Endothelial cell of umbilical vein (primary cell): ENCODE results near the gene TULP4. TPM values are rescaled to one million over a fixed set of nuclear protein-coding genes. Genes with fewer than 3 reads are reported as not detected.

ENCODE experiments used
- BruUV-seq: library from RNA; stranded (reverse); fragments of 400-500 nt; replicated peaks from 2 replicates; lab custom pipeline; 2021; lab: Mats Ljungman, UMichigan
- CTCF ChIA-PET: fragments of 300-600, 350-600 bp; sonication (Branson Sonifier 250); formaldehyde crosslinking; loops from one replicate; lab custom pipeline; 2021; ENCODE audit warnings: antibody characterized with exemption, inconsistent platforms; lab: Charles Lee
- POLR2A ChIA-PET: fragments of 300-600, 350-600 bp; sonication (Branson Sonifier 250); formaldehyde crosslinking; loops from one replicate; lab custom pipeline; 2021; ENCODE audit warnings: antibody characterized with exemption, inconsistent platforms; lab: Charles Lee
- DNase-seq: peaks from one replicate; pipeline ENCODE4 v3.0.0-alpha.2; 2011; ENCODE audit warnings: low read depth, low spot score
- FAIRE-seq: peaks from 2 replicates; lab custom pipeline; 2011; peaks lifted over from hg19 to GRCh38; lab: Jason Lieb, UNC
- H2AFZ ChIP-seq: 2 replicates; pipeline ENCODE4 v1.6.0; 2012; ENCODE audit warnings: low read depth, low read length, control low read depth, inconsistent platforms
- H3K27ac ChIP-seq: 2 replicates; pipeline ENCODE4 v1.5.1; 2011; ENCODE audit warnings: low read depth, mild to moderate bottlenecking, control low read depth, low read length, moderate library complexity; ENCODE audit not compliant: insufficient read depth
- H3K27me3 ChIP-seq, 2 experiments: 2 replicates each; pipeline versions ENCODE4 v1.6.0 to v1.6.1; 2011; ENCODE audit warnings: low read length in 2 of 2, mixed read lengths in 1 of 2; ENCODE audit not compliant: control insufficient read depth in 2 of 2, insufficient read depth in 2 of 2
- H3K36me3 ChIP-seq, 2 experiments: 2 replicates in 1 of 2; 3 replicates in 1 of 2; pipeline ENCODE4 v1.5.1; 2011; ENCODE audit warnings: low read length in 2 of 2, mild to moderate bottlenecking in 1 of 2, moderate library complexity in 1 of 2; ENCODE audit not compliant: control insufficient read depth in 2 of 2, insufficient read depth in 2 of 2; ENCODE audit errors: extremely low read depth in 1 of 2
- H3K4me1 ChIP-seq: 3 replicates; pipeline ENCODE4 v1.5.1; 2011; ENCODE audit warnings: mild to moderate bottlenecking, low read length; ENCODE audit not compliant: control insufficient read depth, insufficient read depth; ENCODE audit errors: extremely low read depth
- H3K4me2 ChIP-seq: 2 replicates; pipeline ENCODE4 v1.6.1; 2011; ENCODE audit warnings: low read length, control low read depth, mixed read lengths; ENCODE audit not compliant: insufficient read depth
- H3K4me3 ChIP-seq, 3 experiments: fragments of 200-600 bp in 1 of 3; sonication (generic), shearing (Covaris generic) in 1 of 3; replicated peaks in 1 of 3; 2 replicates each; pipeline ENCODE4 v1.5.1; 2011 to 2016; ENCODE audit warnings: control low read depth in 3 of 3, low read length in 3 of 3, mild to moderate bottlenecking in 2 of 3, inconsistent platforms in 1 of 3, low read depth in 1 of 3, moderate library complexity in 1 of 3; ENCODE audit not compliant: insufficient read depth in 1 of 3
- H3K79me2 ChIP-seq: 2 replicates; pipeline ENCODE4 v1.6.0; 2012; ENCODE audit warnings: low read length, inconsistent platforms; ENCODE audit not compliant: control insufficient read depth, insufficient read depth
- H3K9ac ChIP-seq: replicated peaks from 2 replicates; pipeline ENCODE3; 2011; ENCODE audit warnings: low read length, control low read depth; ENCODE audit not compliant: insufficient read depth; ENCODE audit errors: extremely low read depth
- H3K9me1 ChIP-seq: replicated peaks from 3 replicates; pipeline ENCODE4 v1.6.0; 2011; ENCODE audit warnings: mild to moderate bottlenecking, low read length; ENCODE audit not compliant: control insufficient read depth, insufficient read depth; ENCODE audit errors: extremely low read depth
- H3K9me3 ChIP-seq: replicated peaks from 2 replicates; pipeline ENCODE4 v1.5.1; 2012; ENCODE audit warnings: low read length, inconsistent platforms; ENCODE audit not compliant: control insufficient read depth, insufficient read depth
- H4K20me1 ChIP-seq: replicated peaks from 2 replicates; pipeline ENCODE3; 2011; ENCODE audit warnings: mild to moderate bottlenecking, low read length; ENCODE audit not compliant: control insufficient read depth, insufficient read depth; ENCODE audit errors: extremely low read depth
- EZH2 ChIP-seq: IDR thresholded peaks from 2 replicates; pipeline ENCODE4 v1.6.1; 2012; ENCODE audit warnings: borderline replicate concordance, low read depth, mild to moderate bottlenecking, moderate library complexity, low read length, inconsistent platforms; ENCODE audit not compliant: severe bottlenecking
- FOS ChIP-seq: IDR thresholded peaks from 2 replicates; pipeline ENCODE4 v1.6.1; 2011; ENCODE audit warnings: mild to moderate bottlenecking, low read length, moderate library complexity, borderline replicate concordance; ENCODE audit not compliant: insufficient read depth
- GATA2 ChIP-seq: IDR thresholded peaks from 2 replicates; pipeline ENCODE4 v1.7.0; 2011; ENCODE audit warnings: low read depth, mild to moderate bottlenecking, moderate library complexity, mixed read lengths, low read length; ENCODE audit not compliant: insufficient read length, insufficient read depth
- JUN ChIP-seq: IDR thresholded peaks from 2 replicates; pipeline ENCODE4 v1.6.1; 2011; ENCODE audit warnings: borderline replicate concordance, low read depth; ENCODE audit not compliant: insufficient read length, insufficient read depth
- MYC ChIP-seq: IDR thresholded peaks from one replicate; pipeline ENCODE4 v1.6.1; 2011; ENCODE audit warnings: mild to moderate bottlenecking, low read depth, low read length
- POLR2A ChIP-seq: IDR thresholded peaks from 2 replicates; pipeline ENCODE4 v1.6.1; 2012; ENCODE audit warnings: low read depth, mild to moderate bottlenecking, control low read depth, low read length
- POLR2AphosphoS5 ChIP-seq: IDR thresholded peaks from 2 replicates; pipeline ENCODE4 v1.6.1; 2012; ENCODE audit warnings: low read depth, mild to moderate bottlenecking, control low read depth, low read length, moderate library complexity; ENCODE audit not compliant: insufficient read depth
- dilution Hi-C: fragments of 300-500 bp; cut with MboI; formaldehyde crosslinking; loops from one replicate; pipeline ENCODE4 v1.15.0; 2019; ENCODE audit warnings: low sequenced_read_pairs; ENCODE audit not compliant: extremely low pct_ligation_motif_present
- intact Hi-C: fragments of 100-400 bp; cut with micrococcal nuclease; formaldehyde crosslinking; loops from one replicate; pipeline ENCODE4 v1.10.0; 2022
- polyA plus RNA-seq, 4 experiments: library from polyadenylated mRNA; depleted of rRNA in 3 of 4; stranded (reverse) in 3 of 4; unstranded in 1 of 4; fragments of >200 nt; gene quantifications; 2 replicates each; pipeline versions ENCODE4 v1.2.1 to v1.2.3, GENCODE V29; 2011 to 2012; ENCODE audit warnings: missing spikeins in 1 of 4
- total RNA-seq: library from RNA; stranded (reverse); gene quantifications from 2 replicates; pipeline ENCODE4 v1.2.3, GENCODE V29; 2021
- TF ChIP-seq, protein P1 (sequence below): IDR thresholded peaks from 2 replicates; pipeline ENCODE4 v1.6.1; 2011; ENCODE audit not compliant: insufficient read depth, insufficient read length
- TF ChIP-seq, protein P2 (sequence below), 2 donors: IDR thresholded peaks; 1 replicate in 1 of 2; 2 replicates in 1 of 2; pipeline ENCODE4 v1.5.1; 2011; ENCODE audit warnings: low read length in 2 of 2, mild to moderate bottlenecking in 2 of 2, moderate library complexity in 2 of 2, control low read depth in 1 of 2, inconsistent platforms in 1 of 2, low read depth in 1 of 2; ENCODE audit not compliant: insufficient read depth in 1 of 2; ENCODE audit errors: extremely low read depth in 1 of 2

The TULP4 gene
- total and polyA plus RNA-seq, 2 donors (not counting 3 experiments of a cell fraction or from before 2014, with no cell fraction given), result 10.8 to 55.1 TPM

DNA sequence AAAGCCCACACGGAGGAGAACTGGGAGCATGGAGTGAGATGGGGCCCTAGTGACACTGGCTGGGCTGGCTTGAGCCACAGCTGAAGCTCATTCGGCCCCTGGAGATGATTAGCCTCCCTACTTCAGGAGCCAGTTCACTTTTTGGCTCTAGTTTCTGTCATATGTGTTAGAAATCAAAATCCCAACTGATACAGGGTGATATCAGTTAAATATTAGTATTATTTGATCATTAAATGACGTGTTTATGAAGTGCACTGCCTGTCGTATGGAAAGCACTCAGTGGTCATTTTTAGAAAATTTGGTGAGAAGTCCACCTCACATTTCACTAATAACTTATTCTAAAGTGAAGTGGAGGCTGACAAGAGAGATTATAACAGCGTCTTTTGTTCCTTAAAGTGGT lies 59.0 kb downstream of the TULP4 start:
- Histone ChIP-seq H3K9ac (no peak overlapping the region), H3K9me3 (no peaks in the 10 kb centered on the region), H2AFZ (no peak overlapping the region), H3K27me3 (no peaks in the 10 kb centered on the region), H3K27ac (no peak overlapping the region), H3K36me3 (no peaks in the 10 kb centered on the region), H4K20me1 (no peaks in the 10 kb centered on the region), H3K4me1 (no peaks in the 10 kb centered on the region), H3K9me1 (no peaks in the 10 kb centered on the region), H3K4me2 (no peak overlapping the region), H3K79me2 (no peaks in the 10 kb centered on the region), H3K4me3 (no peak overlapping the region)
- FAIRE-seq, result no peak
- TF ChIP-seq, protein P1, sequence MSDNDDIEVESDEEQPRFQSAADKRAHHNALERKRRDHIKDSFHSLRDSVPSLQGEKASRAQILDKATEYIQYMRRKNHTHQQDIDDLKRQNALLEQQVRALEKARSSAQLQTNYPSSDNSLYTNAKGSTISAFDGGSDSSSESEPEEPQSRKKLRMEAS, result no peak
- TF ChIP-seq POLR2A (no peak), FOS (no peak), POLR2AphosphoS5 (no peak), MYC (no peak), JUN (no peak), GATA2 (no peak), EZH2 (no peak)
- TF ChIP-seq, protein P2, sequence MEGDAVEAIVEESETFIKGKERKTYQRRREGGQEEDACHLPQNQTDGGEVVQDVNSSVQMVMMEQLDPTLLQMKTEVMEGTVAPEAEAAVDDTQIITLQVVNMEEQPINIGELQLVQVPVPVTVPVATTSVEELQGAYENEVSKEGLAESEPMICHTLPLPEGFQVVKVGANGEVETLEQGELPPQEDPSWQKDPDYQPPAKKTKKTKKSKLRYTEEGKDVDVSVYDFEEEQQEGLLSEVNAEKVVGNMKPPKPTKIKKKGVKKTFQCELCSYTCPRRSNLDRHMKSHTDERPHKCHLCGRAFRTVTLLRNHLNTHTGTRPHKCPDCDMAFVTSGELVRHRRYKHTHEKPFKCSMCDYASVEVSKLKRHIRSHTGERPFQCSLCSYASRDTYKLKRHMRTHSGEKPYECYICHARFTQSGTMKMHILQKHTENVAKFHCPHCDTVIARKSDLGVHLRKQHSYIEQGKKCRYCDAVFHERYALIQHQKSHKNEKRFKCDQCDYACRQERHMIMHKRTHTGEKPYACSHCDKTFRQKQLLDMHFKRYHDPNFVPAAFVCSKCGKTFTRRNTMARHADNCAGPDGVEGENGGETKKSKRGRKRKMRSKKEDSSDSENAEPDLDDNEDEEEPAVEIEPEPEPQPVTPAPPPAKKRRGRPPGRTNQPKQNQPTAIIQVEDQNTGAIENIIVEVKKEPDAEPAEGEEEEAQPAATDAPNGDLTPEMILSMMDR (IDR thresholded peaks at IDR 0.05; ENCODE audit: extremely low read depth in 1 of 2, insufficient read depth in 1 of 2, low read depth in 1 of 2, low read length in 2 of 2), result no peak
- dilution Hi-C loops, result no loop called here
- intact Hi-C loops, result no loop called here
- DNase-seq, result no peak
- ChIA-PET CTCF (interaction anchor here (1.2 kb wide), 1 partner anchor 10 kb away, joined by 3 read pairs; no protein-coding TSS in a partner anchor), POLR2A (no interaction called here)
- BruUV-seq, result no TSS peak
